ENCODE data around the gene AGAP9. TPM values are rescaled to one million over a fixed set of nuclear protein-coding genes. Genes with fewer than 3 reads are reported as not detected.

The AGAP9 gene
- total RNA-seq, 1 experiment from 2014 or later, result 8.6 TPM

DNA sequence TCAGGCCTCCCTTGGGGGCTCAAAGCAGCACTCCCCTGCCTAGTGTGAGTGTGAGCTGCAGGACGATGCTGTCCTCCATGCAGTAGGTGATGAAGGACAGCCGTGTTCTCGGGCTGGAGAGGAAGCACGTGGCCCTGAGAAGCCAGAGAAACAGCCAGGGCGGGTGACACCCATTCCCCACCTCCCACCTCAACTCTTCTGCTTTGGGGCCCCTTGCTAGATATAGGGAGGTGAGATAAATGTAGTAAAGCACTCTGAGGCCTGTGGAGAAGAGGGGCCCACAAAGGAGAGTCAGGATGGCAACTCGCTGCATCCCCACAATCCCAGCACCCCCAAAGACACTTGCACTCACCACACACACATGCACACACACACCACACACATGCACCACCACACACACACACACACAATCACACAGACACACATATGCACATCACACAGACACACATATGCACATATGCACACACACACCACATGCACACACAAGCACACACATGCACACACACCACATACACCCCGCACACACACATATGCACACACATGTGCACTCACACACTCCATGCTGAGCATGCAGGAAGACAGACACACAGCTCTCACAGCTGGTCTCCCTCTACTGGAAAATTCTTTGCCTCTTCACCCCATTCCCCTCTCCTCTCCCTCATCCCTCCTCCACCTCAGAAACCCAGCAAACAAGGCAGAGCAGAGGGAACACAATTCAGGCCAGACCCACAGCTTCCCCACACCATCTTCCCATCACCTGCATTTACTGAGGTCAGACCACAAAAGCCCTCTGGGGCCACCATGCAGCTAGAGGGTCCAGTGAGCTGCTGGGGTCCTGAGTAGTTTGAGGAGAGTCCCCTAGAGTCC is 70.1 kb downstream of the AGAP9 start:
- WGBS (ENCODE audit: extremely low coverage, insufficient read length, low lambda C conversion rate), result no CpG with 5 or more reads among the region's 7 CpGs
- Histone ChIP-seq H2AFZ (ENCODE audit: low read length) (no peak overlapping the region), H4K5ac (ENCODE audit: insufficient read length, low read depth, low read length) (no peak overlapping the region), H3K4me1 (ENCODE audit: insufficient read depth, low read length) (no peaks in the 10 kb centered on the region), H2AK5ac (ENCODE audit: insufficient read length, low read length) (no peak overlapping the region), H4K8ac (replicated peaks; ENCODE audit: insufficient read length, low read depth, low read length) (no peak overlapping the region), H3K14ac (ENCODE audit: insufficient read depth, low read length) (no peak overlapping the region), H2BK15ac (ENCODE audit: low read depth, low read length) (no peak overlapping the region), H3K23me2 (ENCODE audit: insufficient read length, low read depth, low read length, poor library complexity, severe bottlenecking) (no peaks in the 10 kb centered on the region), H2BK120ac (ENCODE audit: low read depth, low read length, poor library complexity, severe bottlenecking) (no peak overlapping the region), H3T11ph (ENCODE audit: low read length) (no peak overlapping the region), H3K56ac (ENCODE audit: insufficient read length, low read depth, low read length) (no peak overlapping the region), H3K18ac (ENCODE audit: insufficient read length, low read depth, low read length) (no peak overlapping the region), H2BK12ac (ENCODE audit: insufficient read length, low read depth, low read length) (no peak overlapping the region), H3K79me2 (ENCODE audit: insufficient read depth, low read length) (no peaks in the 10 kb centered on the region), H3K4ac (ENCODE audit: low read depth, low read length) (no peak overlapping the region), H2BK20ac (ENCODE audit: low read depth, low read length, poor library complexity, severe bottlenecking) (no peak overlapping the region), H3K9me3 (ENCODE audit: control insufficient read depth, low read depth, low read length) (no peaks in the 10 kb centered on the region), H3K23ac (ENCODE audit: insufficient read length, low read depth, low read length) (no peak overlapping the region), H3K4me2 (ENCODE audit: insufficient read depth, insufficient read length, low read length) (no peak overlapping the region), H3K79me1 (ENCODE audit: insufficient read depth, low read depth, low read length, poor library complexity, severe bottlenecking) (no peaks in the 10 kb centered on the region), H3K9ac (ENCODE audit: extremely low read depth, insufficient read length, low read length) (no peak overlapping the region), H3K27me3 (ENCODE audit: insufficient read depth, low read length) (no peaks in the 10 kb centered on the region), H4K91ac (ENCODE audit: insufficient read length, low read depth, low read length) (no peak overlapping the region), H2BK5ac (ENCODE audit: insufficient read length, low read length) (no peak overlapping the region), H4K20me1 (ENCODE audit: control insufficient read depth, insufficient read depth, insufficient read length) (no peaks in the 10 kb centered on the region), H3K27ac (ENCODE audit: insufficient read length, low read depth, low read length) (no peak overlapping the region)
- Mint-ChIP-seq H3K36me3 (ENCODE audit: insufficient read depth in 1 of 3, low read depth in 3 of 3) (no peaks in the 10 kb centered on the region), H3K4me1 (peaks cover 12 to 17% of the 10 kb centered on the region in 2 experiments), H3K27ac (no peak overlapping the region; a peak in 1 of 7 replicates), H3K9me3 (no peaks in the 10 kb centered on the region), H3K27me3 (ENCODE audit: low read depth) (peaks cover 3% of the 10 kb centered on the region), H3K4me3 (no peak overlapping the region; a peak in 1 of 5 replicates)
- DNase-seq, result no peak
- TF ChIP-seq, protein P1, sequence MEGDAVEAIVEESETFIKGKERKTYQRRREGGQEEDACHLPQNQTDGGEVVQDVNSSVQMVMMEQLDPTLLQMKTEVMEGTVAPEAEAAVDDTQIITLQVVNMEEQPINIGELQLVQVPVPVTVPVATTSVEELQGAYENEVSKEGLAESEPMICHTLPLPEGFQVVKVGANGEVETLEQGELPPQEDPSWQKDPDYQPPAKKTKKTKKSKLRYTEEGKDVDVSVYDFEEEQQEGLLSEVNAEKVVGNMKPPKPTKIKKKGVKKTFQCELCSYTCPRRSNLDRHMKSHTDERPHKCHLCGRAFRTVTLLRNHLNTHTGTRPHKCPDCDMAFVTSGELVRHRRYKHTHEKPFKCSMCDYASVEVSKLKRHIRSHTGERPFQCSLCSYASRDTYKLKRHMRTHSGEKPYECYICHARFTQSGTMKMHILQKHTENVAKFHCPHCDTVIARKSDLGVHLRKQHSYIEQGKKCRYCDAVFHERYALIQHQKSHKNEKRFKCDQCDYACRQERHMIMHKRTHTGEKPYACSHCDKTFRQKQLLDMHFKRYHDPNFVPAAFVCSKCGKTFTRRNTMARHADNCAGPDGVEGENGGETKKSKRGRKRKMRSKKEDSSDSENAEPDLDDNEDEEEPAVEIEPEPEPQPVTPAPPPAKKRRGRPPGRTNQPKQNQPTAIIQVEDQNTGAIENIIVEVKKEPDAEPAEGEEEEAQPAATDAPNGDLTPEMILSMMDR (conservative IDR thresholded peaks at IDR 0.05), result no peak

All from H9 (cell line).